SK-N-DZ (cell line): ENCODE results near the gene TPX2. TPM values are rescaled to one million over a fixed set of nuclear protein-coding genes. Genes with fewer than 3 reads are reported as not detected.
A peak's percentile ranks its signal among the peaks of the same experiment; 100 is the strongest.

Experiments
- DNase-seq: peaks from one replicate; pipeline ENCODE4 v3.0.0-alpha.2; 2015; ENCODE audit warnings: low spot score
- polyA plus RNA-seq, 2 experiments: library from polyadenylated mRNA; depleted of rRNA; stranded (reverse); fragments of >200 nt; gene quantifications; 2 replicates each; pipeline ENCODE4 v1.2.3, GENCODE V29; 2014

The TPX2 gene, protein sequence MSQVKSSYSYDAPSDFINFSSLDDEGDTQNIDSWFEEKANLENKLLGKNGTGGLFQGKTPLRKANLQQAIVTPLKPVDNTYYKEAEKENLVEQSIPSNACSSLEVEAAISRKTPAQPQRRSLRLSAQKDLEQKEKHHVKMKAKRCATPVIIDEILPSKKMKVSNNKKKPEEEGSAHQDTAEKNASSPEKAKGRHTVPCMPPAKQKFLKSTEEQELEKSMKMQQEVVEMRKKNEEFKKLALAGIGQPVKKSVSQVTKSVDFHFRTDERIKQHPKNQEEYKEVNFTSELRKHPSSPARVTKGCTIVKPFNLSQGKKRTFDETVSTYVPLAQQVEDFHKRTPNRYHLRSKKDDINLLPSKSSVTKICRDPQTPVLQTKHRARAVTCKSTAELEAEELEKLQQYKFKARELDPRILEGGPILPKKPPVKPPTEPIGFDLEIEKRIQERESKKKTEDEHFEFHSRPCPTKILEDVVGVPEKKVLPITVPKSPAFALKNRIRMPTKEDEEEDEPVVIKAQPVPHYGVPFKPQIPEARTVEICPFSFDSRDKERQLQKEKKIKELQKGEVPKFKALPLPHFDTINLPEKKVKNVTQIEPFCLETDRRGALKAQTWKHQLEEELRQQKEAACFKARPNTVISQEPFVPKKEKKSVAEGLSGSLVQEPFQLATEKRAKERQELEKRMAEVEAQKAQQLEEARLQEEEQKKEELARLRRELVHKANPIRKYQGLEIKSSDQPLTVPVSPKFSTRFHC
- 121 and 138 TPM in 2 replicates for polyA plus RNA-seq (2014; cell fraction: cytosol; rRNA removed)
- polyA plus RNA-seq (2014; cell fraction: nucleus; rRNA removed), result 484 and 677 TPM in 2 replicates

DNA sequence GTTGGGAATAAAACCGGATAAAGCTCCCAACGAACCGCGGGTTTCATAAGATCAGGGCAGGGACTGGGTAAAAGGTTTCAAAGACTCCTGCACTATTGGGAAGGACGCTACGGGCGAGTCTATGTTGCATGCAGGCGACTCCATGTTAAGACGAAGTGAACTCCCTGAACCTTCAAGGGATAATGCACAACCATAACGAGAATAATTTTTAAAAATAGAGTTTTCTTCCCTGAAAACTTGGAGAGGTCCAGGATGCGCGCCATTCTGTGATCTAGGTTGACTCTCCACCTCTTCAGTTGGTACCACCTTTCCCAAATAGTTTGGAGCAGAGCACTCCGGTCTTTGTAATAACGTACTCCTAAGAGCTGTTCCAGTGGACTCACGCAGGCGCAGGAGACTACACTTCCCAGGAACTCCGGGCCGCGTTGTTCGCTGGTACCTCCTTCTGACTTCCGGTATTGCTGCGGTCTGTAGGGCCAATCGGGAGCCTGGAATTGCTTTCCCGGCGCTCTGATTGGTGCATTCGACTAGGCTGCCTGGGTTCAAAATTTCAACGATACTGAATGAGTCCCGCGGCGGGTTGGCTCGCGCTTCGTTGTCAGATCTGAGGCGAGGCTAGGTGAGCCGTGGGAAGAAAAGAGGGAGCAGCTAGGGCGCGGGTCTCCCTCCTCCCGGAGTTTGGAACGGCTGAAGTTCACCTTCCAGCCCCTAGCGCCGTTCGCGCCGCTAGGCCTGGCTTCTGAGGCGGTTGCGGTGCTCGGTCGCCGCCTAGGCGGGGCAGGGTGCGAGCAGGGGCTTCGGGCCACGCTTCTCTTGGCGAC lies at the start of gene TPX2:
Gene TPX2, plus strand, starts transcription at position 562 of the 821 bp plus-strand sequence. CDS start 18,187 bp downstream, outside the sequence.
- DNase-seq, result peak; percentile 99

DNA sequence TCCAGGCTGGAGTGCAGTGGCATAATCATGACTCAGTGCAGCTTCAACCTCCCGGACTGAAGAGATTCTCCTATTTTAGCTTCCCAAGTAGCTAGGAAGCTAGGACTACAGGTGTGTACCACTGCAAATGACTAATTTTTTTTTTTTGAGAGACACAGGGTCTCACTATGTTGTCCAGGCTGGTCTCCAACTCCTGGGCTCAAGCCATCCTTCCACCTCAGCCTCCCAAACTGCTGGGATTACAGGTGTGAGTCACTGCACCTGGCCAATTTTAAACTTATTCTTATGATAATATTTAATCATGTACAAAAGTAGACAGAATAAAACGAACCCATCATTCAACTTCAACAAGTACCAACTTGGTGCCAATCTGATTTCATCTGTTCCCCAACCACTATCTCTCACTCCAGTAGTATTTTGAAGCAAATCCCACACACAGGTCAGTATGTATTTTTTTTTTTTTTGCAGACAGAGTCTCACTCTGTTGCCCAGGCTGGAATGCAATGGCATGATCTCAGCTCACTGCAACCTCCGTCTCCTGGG lies 48.9 kb upstream of the TPX2 start:
- DNase-seq, result no peak

DNA sequence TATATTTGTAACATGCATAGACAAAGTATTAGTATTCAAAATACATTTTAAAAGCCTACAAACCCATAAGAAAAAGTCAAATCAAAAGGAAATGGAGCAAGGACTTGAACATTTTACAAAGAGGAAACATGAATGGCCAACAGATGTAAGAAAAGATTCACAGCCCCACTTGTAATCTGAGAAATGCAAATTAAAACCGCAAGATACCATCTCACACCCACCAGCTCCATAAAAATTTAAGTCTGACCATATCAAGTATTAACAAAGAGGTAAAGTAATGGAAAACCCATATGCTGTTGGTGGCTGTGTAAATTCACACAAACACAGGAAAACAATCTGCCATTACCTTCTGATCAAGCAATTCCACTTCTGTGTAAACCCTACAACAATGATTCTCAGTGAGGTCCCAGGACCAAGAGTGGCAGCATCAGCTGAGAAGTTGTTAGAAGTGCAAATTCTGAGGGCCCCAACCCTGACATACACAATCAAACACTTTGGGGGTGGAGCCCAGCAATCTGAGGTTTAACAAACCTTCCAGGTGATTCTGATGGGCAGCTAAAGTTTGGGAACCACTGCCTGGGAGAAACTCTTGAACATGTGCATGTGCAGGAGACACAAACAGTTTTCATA lies 47.3 kb upstream of the TPX2 start:
- no peak for DNase-seq

DNA sequence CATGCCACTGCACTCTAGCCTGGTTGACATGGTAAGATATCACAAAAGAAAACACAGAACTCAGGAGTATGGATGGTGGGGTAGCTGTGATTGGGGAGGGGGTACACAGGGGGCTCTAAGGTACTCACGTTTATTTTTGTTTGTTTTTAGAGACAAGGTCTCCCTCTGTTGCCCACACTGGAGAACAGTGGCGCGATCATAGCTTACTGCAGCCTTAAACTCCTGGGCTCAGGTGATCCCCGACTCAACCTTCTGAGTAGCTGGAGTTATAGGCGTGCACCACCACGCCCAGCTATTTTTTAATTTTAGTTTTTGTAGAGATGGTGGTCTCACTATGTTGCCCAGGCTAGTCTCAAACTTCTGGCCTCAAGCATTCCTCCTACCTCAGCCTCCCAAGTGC lies 45.7 kb upstream of the TPX2 start:
- no peak for DNase-seq

DNA sequence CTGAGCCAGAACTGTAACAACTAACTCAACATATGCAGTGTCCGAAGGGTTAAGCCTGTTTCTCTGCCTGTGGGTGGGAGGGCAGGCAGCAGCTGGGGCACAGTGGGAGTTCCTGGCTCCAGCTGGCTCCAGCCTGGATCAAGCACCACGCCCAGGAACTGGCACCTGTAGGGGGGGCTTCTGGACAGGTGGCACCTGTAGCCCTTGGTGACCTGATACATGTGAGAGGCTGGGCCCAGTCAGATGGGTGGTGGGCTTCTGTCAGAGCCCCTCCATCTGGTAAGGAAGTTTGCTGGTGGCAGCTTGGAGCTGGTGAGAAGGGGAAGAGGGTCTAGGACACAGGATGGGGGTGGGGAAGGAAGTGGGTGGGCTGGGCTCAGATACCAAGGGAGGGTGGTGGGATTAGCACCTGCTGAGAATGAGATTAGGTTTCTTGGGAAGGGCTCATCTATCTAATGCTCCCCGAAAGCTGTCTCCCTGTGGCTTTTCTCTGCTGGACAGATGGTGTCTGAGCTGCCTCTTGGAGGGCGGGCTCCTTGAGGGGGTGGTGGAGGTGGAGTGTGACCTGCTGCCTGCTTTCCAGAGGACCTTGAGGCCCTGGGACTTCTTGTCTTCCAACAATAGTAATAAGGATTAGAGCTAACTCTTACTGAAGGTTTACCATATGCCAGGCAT lies 45.0 kb upstream of the TPX2 start:
- no peak for DNase-seq

DNA sequence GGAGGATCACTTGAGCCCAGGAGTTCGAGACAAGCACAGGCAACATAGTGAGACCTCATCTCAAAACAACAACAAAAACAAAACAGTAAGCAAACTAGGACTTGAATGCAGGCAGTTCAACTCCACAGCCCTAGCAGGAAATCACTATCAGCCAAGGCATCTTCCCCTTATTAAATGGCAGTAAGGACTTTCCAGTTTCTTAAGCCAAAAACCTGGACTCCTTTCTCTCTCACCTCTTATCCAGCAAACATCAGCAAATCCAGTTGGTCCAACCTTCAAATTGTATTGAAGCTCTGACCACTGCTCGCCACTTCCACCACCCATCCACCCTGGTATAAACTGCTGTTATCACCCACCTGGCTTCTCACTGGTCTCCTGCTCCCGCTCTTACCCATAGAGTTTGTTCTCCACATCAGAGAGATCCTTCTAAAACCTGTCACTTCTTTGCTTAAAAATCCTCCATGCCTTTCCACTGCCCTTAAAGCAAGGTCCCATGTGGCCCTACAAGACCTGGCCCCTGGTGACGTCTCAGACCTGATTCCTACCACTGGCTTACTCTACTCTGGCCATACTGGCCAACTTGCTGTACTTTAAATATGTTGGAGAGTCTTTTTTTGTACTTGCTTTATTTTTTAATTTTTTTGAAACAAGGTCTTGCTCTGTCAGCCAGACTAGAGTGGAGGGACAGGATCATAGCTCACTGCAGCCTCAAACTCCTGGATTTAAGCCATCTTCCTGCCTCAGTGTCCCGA lies 44.1 kb upstream of the TPX2 start:
- DNase-seq, result no peak

DNA sequence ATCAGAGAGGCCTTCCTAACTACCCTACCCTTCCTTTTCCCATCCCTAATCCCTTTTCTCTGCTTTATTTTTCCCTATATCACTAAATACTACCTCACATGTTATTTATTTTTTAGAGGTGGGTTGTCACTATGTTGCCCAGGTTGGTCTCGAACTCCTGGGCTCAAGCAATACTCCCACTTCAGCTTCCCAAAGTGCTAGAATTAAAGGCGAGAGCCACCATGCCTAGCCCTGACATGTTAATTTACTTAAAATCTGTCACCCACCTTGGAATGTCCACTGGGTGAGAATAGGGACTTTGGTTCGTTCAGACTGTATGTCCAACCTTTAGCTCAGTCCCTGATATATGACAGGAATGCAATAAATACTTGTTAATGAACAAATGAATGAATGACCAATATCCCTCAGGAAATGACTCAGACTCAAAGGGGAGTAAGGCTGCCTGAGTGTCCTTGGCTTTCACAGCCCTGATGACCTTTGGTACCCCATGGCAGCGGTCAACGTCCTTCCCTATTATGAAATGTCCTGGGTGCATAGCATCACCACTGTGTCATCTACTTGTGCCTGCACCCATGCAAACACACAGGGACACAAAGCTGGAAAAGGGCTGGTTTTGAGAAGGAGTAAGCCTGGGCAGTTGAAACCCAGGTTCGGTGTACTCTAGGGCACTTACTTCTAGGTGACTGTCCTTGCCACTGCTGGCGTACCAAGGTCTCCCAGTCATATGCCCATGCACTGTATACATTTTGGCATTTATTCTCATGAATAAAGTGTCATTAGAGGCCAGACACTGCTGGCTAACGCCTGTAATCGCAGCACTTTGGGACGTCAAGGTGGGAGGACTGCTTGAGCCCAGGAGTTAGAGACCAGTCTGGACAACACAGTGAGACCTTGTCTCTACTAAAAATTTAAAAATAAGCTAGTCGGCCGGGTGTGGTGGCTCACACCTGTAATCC lies 43.0 kb upstream of the TPX2 start:
- DNase-seq, result no peak

DNA sequence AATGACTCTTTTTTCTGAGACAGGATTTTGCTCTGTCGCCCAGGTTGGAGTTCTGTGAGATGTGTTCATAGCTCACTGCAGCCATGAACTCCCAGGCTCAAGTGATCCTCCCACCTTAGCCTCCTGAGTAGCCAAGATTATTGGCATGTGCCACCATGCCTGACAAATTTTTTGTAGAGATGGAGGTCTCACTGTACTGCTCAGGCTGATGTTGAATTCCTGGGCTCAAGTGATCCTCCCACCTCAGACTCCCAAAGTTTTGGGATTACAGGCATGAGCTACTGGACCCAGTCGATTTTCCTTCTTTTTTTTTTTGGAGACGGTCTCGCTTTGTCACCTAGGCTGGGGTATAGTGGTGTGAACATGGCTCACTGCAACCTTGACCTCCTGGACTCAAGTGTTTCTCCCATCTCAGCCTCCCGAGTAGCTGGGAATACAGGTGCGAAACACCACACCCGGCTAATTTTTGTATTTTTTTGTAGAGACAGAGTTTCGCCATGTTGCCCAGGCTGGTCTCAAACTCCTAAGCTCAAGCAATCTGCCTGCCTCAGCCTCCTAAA lies 40.8 kb upstream of the TPX2 start:
- DNase-seq, result no peak

DNA sequence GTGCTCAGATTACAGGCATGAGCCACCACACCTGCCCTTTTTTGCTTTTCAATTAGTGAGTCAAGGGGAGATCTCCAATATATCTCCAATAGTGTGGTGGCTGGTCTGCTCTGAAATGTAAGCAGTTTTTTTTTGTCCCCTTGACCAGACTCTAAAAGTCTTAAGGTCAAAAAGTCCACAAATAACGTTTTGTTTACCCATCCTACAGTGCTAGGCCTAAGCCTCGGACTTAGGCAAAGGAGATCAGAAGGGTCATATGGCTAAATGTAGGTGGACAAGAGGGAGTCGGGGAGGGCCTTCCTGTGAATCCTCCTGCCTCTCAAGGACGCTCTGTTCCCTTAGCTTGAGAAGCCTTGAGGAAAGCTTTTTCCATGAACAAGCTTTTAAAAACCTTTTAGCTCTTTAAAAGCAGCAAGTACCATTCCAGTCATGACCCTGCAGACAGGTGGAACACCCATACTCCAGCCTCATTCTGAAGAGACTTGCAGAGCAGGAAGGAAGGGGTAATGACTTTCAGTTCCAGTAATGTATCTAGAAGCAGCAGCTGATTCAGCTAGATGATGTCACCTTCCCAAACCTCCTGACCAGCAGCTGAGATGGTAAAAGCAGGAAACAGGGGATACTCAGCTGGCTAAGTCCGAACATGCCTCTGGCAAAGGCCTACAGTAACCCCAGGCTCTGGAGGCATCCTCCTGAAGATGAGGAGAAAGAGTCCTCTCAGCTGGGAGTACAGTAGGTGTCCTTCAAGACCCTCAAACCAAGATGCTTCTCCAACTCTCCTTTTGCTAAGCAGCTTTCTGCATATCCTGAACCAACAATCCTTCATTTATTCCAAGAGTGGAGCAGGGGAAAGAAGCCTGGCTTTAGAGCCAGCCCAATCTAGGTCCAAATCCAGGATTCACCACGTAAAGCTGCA lies 40.0 kb upstream of the TPX2 start:
- no peak for DNase-seq

DNA sequence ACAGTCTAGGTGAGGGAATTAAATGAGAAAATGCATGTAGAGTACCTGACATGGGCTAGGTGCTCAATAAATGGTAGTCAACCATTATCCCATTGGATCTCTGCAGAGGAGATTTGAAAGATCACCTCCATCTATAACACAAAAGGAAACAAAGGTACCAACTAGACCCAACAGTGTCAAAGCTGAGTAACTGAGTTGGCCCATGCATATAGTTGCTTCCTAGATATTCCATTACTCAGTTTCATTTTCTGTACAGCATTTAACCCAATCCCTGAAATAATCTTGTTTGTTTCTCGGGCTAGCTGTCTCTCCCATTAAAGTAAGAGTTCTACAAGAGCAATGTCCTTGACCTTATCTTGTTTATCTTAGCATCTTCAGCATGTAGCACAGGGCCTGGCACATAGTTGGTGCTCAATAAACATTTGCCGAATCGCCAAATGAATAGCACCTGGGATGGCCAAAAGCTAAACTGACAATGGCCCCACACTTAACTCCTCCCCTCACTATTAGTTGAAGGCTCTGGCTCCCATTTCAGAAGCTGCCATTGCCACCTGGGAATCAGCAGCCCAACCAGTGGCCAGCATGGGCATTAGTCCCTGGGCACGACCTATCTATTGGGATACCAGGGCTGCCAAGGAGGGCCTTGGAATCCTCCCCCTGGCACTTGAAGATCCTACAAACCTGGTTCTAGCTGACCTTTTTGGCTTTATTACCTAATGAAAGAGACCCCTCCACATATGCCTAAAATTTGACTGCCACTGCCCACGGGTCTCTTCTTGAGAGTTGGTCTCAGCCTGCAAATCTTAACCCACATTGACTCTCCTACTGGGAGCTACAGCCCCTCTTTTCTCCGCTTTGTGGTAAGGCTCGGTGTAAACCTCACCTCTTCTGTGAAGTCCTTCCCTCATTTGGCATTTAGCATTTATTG lies 39.0 kb upstream of the TPX2 start:
- DNase-seq, result no peak

DNA sequence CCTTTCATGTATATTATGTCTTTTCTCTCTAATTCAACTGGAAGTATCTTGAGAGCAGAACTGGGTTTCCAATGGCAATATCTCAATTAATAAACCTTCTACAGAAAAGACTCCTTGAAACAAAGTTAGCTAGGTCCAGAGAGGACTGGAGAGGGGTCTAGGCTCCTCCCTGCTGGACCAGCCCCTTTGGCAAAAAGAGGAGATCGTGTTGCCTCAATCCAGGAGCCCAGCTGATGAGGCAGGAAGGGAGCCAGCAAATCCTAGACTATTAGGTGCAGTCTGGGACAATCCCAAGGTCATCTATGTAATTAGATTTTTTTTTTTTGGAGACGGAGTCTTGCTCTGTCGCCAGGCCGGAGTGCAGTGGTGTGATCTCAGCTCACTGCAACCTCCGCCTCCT lies 38.3 kb upstream of the TPX2 start:
- DNase-seq, result no peak

DNA sequence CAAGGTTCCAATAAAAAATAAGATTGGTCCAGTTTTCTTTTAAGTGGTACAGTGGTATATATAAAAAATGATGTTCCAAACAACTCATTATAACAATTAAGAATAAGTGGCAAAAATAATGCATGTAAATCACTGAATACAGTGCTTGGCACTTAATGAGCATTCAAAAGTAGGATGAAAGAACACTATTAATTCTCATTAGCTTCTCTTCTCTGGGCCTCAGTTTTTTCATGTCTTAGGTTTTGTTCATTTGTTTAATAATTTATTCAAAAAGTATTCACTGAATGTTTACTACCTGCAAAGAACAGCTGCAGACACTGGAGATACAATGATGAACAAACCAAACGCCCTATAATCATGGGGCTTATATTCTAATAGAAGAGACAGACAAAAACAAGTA lies 37.5 kb upstream of the TPX2 start:
- DNase-seq, result no peak

DNA sequence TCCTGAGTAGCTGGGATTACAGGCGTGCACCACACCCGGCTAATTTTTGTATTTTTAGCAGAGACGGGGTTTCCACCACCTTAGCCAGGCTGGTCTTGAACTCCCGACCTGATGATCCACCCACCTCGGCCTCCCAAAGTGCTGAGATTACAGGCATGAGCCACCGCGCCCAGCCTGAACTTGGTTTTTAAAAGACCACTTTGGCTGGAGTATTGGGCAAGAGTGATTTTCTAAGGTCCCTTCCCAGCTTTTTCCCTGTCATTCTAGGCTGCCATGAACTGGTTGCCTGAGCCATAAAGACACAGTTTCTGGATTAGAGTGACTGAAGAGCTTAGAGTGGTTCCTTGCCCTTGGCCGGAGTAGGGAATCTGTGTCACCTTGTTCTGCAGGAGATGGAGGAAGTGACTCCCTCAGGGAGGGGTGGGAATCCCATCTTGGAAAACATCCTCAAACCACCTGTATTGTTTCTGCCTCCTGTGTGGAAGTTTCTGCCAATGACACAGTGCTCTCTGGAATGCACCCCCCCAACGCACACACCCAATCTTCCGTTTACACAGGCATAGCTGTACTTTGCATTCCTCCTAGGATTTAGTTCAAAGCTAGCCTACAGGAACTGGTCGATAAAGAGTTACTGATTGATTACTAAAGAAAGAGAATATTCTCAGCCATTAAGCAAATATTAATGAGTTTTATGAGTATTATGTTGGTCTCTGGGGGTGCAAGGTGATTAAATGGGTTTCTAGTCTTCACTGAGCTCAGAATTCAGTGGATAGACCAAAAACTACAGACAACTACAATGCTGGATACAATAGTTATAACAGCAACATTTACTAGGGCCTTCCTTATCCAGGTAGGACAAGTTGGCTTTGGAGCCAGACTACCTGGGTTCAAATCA lies 34.6 kb upstream of the TPX2 start:
- no peak for DNase-seq

DNA sequence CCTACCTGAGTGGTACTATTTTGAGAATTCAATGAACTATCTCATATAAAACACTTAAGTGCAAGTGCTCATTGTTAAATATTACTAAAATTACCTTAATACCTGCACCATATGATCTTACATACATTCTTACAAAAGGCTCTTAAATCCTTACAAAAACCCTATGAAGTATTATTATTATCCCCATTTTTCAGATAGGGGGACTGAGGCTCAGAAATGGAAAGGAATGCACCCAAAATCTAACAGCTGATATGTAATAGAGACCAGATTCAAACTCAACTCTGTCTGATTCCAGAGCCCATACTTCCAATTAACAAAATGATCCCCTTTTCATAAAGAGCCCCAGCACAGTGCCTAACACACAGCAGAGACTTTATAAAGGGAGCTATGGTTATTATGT lies 33.9 kb upstream of the TPX2 start:
- DNase-seq, result no peak
